Fibroblast of skin of scalp (primary cell): ENCODE results near the gene KLHL29. TPM values are rescaled to one million over a fixed set of nuclear protein-coding genes. Genes with fewer than 3 reads are reported as not detected.
"Not testable (repeated sequence)": the region's sequence is repeated elsewhere in the genome, so short reads cannot be mapped to it uniquely, and the experiment has no call there.

Experiments used
- DNase-seq: peaks from one replicate; pipeline ENCODE4 v3.0.0-alpha.2; 2013
- polyA plus RNA-seq, 2 experiments: library from polyadenylated mRNA; unstranded; fragments of 120-200 nt; gene quantifications; one replicate each; pipeline ENCODE4 v1.2.1, GENCODE V29; 2013; ENCODE audit not compliant: insufficient read length in 2 of 2

The KLHL29 gene
- 5.3 TPM for polyA plus RNA-seq (2013, experiment 1 of 2; ENCODE audit: insufficient read length)
- polyA plus RNA-seq (2013, experiment 2 of 2; ENCODE audit: insufficient read length): 5.3 TPM

GRCh38 chr2:23384551-23385343 lies at the start of gene KLHL29:
Gene KLHL29 (plus strand): TSS chr2:23385179. CDS start chr2:23562197, 177,018 bp downstream.
- peak; percentile 79 for DNase-seq

- DNase-seq: no peak
These were observed 49.4 kb upstream of the KLHL29 start for GRCh38 chr2:23335550-23335949.

GRCh38 chr2:23342075-23342474 lies 42.9 kb upstream of the KLHL29 start:
- no peak for DNase-seq

- DNase-seq: no peak
These were observed 39.0 kb upstream of the KLHL29 start for GRCh38 chr2:23346029-23346428.

GRCh38 chr2:23346781-23347180 lies 38.2 kb upstream of the KLHL29 start:
- DNase-seq: no peak

- no peak for DNase-seq
These were observed 37.4 kb upstream of the KLHL29 start for GRCh38 chr2:23347471-23348092.

GRCh38 chr2:23348093-23348481 lies 36.9 kb upstream of the KLHL29 start:
- not testable (repeated sequence) for DNase-seq

- no peak for DNase-seq
These were observed 35.5 kb upstream of the KLHL29 start for GRCh38 chr2:23349508-23349907.

- no peak for DNase-seq
These were observed 34.8 kb upstream of the KLHL29 start for GRCh38 chr2:23350041-23350791.

- DNase-seq: no peak
These were observed 34.1 kb upstream of the KLHL29 start for GRCh38 chr2:23350792-23351355.

GRCh38 chr2:23351388-23352141 lies 33.4 kb upstream of the KLHL29 start:
- peak; percentile 91 for DNase-seq

GRCh38 chr2:23354554-23354953 lies 30.4 kb upstream of the KLHL29 start:
- no peak for DNase-seq

- no peak for DNase-seq
These were observed 30.0 kb upstream of the KLHL29 start for GRCh38 chr2:23355001-23355400.

- no peak for DNase-seq
These were observed 28.3 kb upstream of the KLHL29 start for GRCh38 chr2:23356711-23357110.

GRCh38 chr2:23359631-23360567 lies 25.1 kb upstream of the KLHL29 start:
- DNase-seq: no peak

GRCh38 chr2:23360571-23361125 lies 24.3 kb upstream of the KLHL29 start:
- peak; percentile 49 for DNase-seq

- no peak for DNase-seq
These were observed 23.8 kb upstream of the KLHL29 start for GRCh38 chr2:23361152-23361551.

GRCh38 chr2:23363268-23363667 lies 21.7 kb upstream of the KLHL29 start:
- DNase-seq: no peak

GRCh38 chr2:23363831-23364230 lies 21.1 kb upstream of the KLHL29 start:
- no peak for DNase-seq

GRCh38 chr2:23366720-23367119 lies 18.3 kb upstream of the KLHL29 start:
- no peak for DNase-seq

GRCh38 chr2:23367760-23368159 lies 17.2 kb upstream of the KLHL29 start:
- peak; percentile 61 for DNase-seq
